Activated naive CD4-positive, alpha-beta T cell treated with anti-CD3 and anti-CD28 coated beads, Interleukin-2, amount 10 ng/mL, durations not matched to agents 7 days and 5 days (primary cell): ENCODE data around the gene FSHB.
A peak's percentile ranks its signal among the peaks of the same experiment; 100 is the strongest.
"Not testable (repeated sequence)": the region's sequence is repeated elsewhere in the genome, so short reads cannot be mapped to it uniquely, and the experiment has no call there.

Source experiments
- CTCF ChIA-PET: fragments of 350-600 bp; sonication (Branson Sonifier 250); formaldehyde crosslinking; loops from one replicate; lab custom pipeline; 2021; ENCODE audit warnings: antibody characterized with exemption; lab: Charles Lee
- DNase-seq: peaks from one replicate; pipeline ENCODE4 v3.0.0-alpha.2; 2020
- H3K27ac Mint-ChIP-seq: one replicate; pipeline ENCODE4 v1.8.0; 2021; ENCODE audit warnings: mild to moderate bottlenecking, moderate library complexity, mixed read lengths
- H3K27me3 Mint-ChIP-seq: one replicate; pipeline ENCODE4 v1.8.0; 2021; ENCODE audit warnings: mild to moderate bottlenecking, mixed read lengths
- H3K36me3 Mint-ChIP-seq: one replicate; pipeline ENCODE4 v1.8.0; 2021; ENCODE audit warnings: mixed read lengths
- H3K4me1 Mint-ChIP-seq: one replicate; pipeline ENCODE4 v1.8.0; 2021; ENCODE audit warnings: mixed read lengths
- H3K4me3 Mint-ChIP-seq: one replicate; pipeline ENCODE4 v1.8.0; 2021; ENCODE audit warnings: mild to moderate bottlenecking, moderate library complexity, mixed read lengths
- H3K9me3 Mint-ChIP-seq: one replicate; pipeline ENCODE4 v1.8.0; 2021; ENCODE audit warnings: mixed read lengths

The FSHB gene

DNA sequence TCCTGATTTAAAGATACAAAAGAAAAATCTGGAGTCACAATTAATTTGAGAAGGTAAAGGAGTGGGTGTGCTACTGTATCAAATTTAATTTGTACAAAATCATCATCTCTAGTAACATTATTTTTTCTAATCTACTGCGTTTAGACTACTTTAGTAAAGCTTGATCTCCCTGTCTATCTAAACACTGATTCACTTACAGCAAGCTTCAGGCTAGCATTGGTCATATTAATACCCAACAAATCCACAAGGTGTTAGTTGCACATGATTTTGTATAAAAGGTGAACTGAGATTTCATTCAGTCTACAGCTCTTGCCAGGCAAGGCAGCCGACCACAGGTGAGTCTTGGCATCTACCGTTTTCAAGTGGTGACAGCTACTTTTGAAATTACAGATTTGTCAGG, at the start of gene FSHB:
Gene FSHB (plus strand): TSS at position 301 of the 400 bp plus-strand sequence. CDS start 889 bp downstream, outside the sequence.
- no peak within 1 kb of the TSS for H3K27ac Mint-ChIP-seq
- H3K4me3 Mint-ChIP-seq: no peak within 1 kb of the TSS
- no peaks in the 10 kb centered on the region for H3K36me3 Mint-ChIP-seq
- CTCF ChIA-PET: no interaction called here
- peaks cover 5% of the 10 kb centered on the region for H3K9me3 Mint-ChIP-seq
- DNase-seq: no peak
- no peaks in the 10 kb centered on the region for H3K27me3 Mint-ChIP-seq
- no peaks in the 10 kb centered on the region for H3K4me1 Mint-ChIP-seq

DNA sequence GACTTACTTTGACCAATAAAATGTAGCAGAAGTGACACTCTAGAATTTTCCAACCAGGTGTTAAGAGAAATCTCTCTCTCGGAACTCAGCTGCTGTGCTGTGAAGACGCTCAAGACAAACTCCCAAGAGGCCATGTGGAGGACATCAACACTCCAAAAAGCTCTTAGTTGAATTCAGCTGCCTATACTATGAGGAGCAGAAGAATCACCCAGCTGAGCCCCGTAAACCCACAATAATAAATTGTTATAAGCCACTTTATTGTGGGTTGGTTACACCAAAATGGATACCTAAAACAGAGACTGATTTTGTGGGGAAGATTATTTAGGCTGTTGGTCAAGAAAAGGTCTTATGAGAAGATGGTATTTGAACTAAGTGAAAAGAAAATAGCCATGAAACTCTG, 44.1 kb upstream of the FSHB start:
- DNase-seq: no peak
- H3K9me3 Mint-ChIP-seq: no peaks in the 10 kb centered on the region
- no peaks in the 10 kb centered on the region for H3K27me3 Mint-ChIP-seq
- no peak overlapping the region for H3K27ac Mint-ChIP-seq
- no peaks in the 10 kb centered on the region for H3K4me1 Mint-ChIP-seq
- no peak overlapping the region for H3K4me3 Mint-ChIP-seq
- no peaks in the 10 kb centered on the region for H3K36me3 Mint-ChIP-seq
- CTCF ChIA-PET: no interaction called here

DNA sequence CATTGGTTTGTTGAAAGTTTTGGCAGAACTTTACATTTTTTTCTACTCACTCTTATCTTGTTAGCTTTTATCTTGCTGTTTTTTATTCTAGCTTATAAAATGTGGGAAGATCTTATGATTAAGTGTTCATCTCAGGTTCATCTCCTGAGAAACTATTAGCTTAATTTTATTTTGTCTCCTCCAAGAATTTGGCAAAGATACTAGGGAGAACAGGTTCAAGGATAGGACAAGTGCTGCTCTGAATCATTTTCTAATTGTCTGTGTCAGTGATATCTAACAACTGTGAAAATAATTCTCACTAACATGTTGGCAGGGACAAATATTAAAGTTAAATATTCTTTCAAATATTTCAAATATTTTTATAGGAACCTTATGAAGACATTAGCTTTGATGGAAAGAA, 38.2 kb upstream of the FSHB start:
- Mint-ChIP-seq H3K27me3 (no peaks in the 10 kb centered on the region), H3K4me3 (no peak overlapping the region), H3K4me1 (no peaks in the 10 kb centered on the region), H3K36me3 (no peaks in the 10 kb centered on the region), H3K27ac (no peak overlapping the region), H3K9me3 (no peaks in the 10 kb centered on the region)
- CTCF ChIA-PET: interaction anchor here (0.8 kb wide), 1 partner anchor 49 kb away, joined by 3 read pairs; no protein-coding TSS in a partner anchor
- DNase-seq: no peak

DNA sequence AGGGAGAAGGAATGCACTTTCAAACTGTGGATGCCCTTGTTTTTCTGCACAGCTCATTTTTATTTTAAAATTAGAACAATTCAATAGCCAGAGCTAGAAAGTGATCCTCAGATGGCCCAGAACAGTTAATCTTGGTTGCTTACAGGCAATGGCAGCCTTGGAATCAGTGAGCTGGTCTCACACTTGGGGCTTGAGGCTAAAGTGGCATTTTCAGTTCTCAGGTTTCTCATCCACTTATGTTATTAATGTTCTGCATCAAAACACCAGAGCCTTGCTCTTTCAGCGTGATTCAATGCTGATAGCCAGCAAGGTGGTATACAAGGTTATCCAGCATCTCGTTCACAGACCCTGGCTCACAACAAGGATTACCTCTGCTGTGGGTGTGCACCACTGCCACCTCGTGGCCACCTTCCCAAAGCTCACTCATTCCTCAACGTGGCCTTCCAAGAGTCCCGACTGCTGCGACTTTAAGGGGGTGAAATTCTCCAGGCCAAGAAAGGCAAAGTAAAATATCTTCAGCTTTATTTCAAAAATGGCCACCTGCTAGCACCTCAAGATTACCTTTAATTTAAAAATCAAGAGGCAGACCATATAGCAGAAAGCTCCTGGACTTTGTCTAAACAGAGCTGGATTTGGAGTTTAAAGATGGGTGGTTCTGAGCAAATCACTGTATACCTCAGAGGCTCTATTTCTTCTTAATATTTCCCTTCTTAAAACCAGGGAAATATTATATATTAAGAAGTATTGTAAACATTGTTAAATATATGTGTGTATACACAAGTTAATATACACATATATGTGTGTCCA, 34.2 kb upstream of the FSHB start:
- Mint-ChIP-seq H3K4me3 (no peak overlapping the region), H3K4me1 (no peaks in the 10 kb centered on the region), H3K9me3 (no peaks in the 10 kb centered on the region), H3K36me3 (no peaks in the 10 kb centered on the region), H3K27ac (no peak overlapping the region), H3K27me3 (no peaks in the 10 kb centered on the region)
- peak; percentile 55 for DNase-seq
- CTCF ChIA-PET: interaction anchor here (1.0 to 1.2 kb wide), 3 partner anchors 21 to 764 kb away, joined by 3 to 5 read pairs (median 4); no protein-coding TSS in a partner anchor

DNA sequence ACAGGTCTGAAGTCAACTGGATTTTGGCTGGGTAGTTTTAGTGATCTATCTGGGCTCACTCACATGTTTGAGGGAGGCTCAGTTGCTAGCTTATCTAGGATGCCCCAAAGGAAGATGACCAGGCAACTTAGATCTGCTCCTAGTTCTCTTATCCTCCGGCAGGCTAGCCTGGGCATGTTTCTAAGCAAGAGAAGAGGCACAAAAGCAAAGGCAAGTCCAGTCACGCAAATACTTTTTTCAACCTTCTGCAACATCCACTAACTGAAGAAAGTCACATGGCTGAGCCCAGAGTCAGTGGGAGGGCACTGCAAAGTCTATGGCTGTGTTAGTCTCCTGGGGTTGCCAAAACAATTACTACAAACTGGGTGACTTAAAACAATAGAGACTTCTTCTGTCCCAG, 32.9 kb upstream of the FSHB start:
- DNase-seq: no peak
- CTCF ChIA-PET: no interaction called here
- Mint-ChIP-seq H3K27ac (no peak overlapping the region), H3K4me3 (no peak overlapping the region), H3K36me3 (no peaks in the 10 kb centered on the region), H3K27me3 (no peaks in the 10 kb centered on the region), H3K4me1 (no peaks in the 10 kb centered on the region), H3K9me3 (no peaks in the 10 kb centered on the region)

DNA sequence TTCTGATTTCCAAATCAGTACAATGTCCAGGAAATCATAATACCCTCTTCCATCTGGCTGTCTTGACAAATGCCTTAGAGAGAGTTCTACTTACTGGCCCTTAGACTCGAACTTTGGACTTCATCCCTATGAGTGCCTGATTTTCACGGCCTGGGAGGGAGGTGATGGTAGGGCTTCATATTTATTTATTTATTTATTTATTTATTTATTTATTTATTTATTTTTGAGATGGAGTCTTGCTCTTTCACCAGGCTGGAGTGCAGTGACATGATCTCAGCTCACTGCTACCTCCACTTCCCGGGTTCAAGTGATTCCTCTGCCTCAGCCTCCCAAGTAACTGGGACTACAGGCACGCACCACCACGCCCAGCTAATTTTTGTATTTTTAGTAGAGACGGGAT, 27.8 kb upstream of the FSHB start:
- H3K9me3 Mint-ChIP-seq, H3K4me1 Mint-ChIP-seq, H3K27me3 Mint-ChIP-seq, H3K27ac Mint-ChIP-seq, H3K36me3 Mint-ChIP-seq, H3K4me3 Mint-ChIP-seq, DNase-seq, CTCF ChIA-PET: not testable (repeated sequence)

DNA sequence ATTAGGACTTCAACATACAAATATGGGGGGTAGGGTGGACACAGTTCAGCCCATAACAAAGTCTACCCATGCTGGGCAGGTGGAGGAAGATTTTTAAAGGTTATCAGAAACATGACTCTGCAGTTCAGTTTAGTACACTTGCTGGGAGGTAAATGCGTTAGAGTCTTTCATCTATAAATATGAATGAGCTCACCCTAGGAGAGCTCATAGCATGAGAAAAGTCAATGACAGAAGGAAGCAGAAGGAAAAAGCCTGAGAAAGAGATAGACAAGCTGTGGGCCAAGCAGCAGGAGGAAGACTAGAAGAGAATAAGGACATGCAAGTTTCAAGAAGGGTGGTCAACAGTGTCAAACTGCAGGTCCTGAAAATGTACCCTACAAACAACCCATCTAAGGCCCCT, 27.0 kb upstream of the FSHB start:
- H3K4me1 Mint-ChIP-seq: no peaks in the 10 kb centered on the region
- no peaks in the 10 kb centered on the region for H3K9me3 Mint-ChIP-seq
- no peak for DNase-seq
- no peak overlapping the region for H3K4me3 Mint-ChIP-seq
- CTCF ChIA-PET: no interaction called here
- no peaks in the 10 kb centered on the region for H3K27me3 Mint-ChIP-seq
- H3K27ac Mint-ChIP-seq: no peak overlapping the region
- H3K36me3 Mint-ChIP-seq: no peaks in the 10 kb centered on the region

DNA sequence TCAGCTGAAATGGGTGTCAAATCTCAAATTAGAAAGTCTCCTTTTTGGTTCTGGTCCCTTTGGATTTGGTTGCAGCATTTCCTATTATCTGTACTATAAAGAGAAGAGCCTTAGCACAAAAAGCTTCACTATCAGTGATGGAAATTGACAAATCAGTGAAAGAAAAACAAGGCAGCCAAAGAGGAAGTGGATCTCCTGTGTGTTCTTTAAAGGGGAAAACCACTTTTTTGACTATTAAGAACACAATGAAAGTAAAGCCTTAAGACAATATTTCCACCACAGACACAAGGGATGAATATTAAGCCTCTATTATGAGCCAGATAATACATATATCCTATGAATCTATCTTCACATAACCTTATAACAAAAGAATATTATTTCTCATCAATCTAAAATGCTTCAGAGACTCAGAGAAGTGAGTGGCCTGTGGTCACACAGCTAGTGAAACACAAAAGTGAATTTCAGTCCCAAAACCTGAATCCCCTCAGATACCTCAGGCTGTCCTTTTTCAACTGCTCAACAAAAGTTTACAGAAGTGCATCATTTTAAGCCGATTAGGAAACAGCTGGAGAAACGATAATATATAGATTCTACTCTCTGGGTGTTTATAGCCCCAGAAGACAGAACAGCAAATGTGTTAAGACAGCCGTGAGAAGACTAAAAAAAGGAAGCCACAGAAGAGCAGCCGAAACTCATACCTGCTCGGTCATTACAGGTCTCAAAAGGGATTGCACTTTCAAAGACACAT, 24.4 kb upstream of the FSHB start:
- no peaks in the 10 kb centered on the region for H3K36me3 Mint-ChIP-seq
- H3K27me3 Mint-ChIP-seq: no peaks in the 10 kb centered on the region
- no peaks in the 10 kb centered on the region for H3K4me1 Mint-ChIP-seq
- H3K27ac Mint-ChIP-seq: no peak overlapping the region
- no peak overlapping the region for H3K4me3 Mint-ChIP-seq
- DNase-seq: no peak
- no peaks in the 10 kb centered on the region for H3K9me3 Mint-ChIP-seq
- CTCF ChIA-PET: no interaction called here

DNA sequence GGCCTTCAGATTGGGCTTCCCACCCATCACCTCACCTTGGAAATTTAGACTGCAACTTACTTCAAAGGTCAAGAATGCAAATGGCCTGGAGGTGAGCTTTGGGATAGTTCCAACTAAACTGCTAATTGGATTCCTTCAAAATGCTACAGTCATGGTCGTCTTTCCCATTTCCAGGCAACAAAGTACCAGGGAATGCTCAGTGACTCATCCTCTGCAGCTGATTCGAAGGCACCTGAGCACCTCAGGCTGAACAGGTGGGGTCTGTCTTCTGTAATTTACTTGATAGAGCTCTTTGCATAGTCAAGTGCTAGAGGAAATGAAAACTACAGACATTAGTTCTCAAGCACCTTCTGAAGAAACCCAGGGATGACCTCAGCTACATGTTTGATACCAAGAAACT, 20.5 kb upstream of the FSHB start:
- DNase-seq: no peak
- CTCF ChIA-PET: interaction anchor here (0.6 kb wide), 1 partner anchor 71 kb away, joined by 3 read pairs; no protein-coding TSS in a partner anchor
- Mint-ChIP-seq H3K27ac (no peak overlapping the region), H3K27me3 (no peaks in the 10 kb centered on the region), H3K4me1 (no peaks in the 10 kb centered on the region), H3K9me3 (no peaks in the 10 kb centered on the region), H3K4me3 (no peak overlapping the region), H3K36me3 (no peaks in the 10 kb centered on the region)

DNA sequence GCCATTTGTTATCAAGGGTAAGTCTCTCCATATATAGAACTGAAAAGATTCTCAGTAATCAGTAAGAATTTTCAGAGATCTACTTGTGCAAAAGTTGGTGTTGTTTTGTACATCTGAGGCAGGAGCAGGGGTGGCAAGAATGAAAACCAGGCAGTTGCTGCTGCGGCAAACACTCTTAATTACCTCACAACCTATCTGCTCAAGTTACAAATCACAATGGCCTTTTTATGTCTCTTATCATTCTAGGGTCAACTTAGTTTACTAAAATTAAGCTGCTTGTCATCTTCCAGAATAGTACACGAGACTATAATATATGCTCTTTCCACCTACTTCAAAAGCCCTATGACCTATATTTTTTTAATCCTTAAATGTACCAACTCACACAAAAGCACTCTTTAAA, 14.3 kb upstream of the FSHB start:
- Mint-ChIP-seq H3K36me3 (no peaks in the 10 kb centered on the region), H3K27ac (no peak overlapping the region), H3K4me1 (no peaks in the 10 kb centered on the region), H3K4me3 (no peak overlapping the region), H3K9me3 (no peaks in the 10 kb centered on the region), H3K27me3 (no peaks in the 10 kb centered on the region)
- CTCF ChIA-PET: no interaction called here
- DNase-seq: no peak

DNA sequence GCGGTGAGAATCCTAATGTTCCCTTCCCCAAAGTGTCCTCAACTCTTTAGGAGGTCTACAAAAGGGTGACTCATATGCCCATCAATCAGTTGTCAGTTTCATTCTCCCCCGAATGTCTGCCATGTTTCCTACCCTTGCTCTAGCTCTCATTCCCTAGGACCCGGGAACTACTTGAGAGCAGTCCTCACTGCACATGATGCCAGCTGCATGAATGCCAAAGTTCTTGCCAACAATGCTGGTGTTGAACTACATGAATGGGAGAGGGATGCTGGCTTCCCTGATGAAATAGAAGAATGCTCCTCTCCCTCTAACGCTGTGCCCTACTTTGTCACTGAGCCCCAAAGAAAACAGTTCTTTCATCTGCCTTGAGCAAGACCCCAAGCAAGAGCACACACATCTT, 12.5 kb upstream of the FSHB start:
- no peak for DNase-seq
- Mint-ChIP-seq H3K36me3 (no peaks in the 10 kb centered on the region), H3K27ac (no peak overlapping the region), H3K4me3 (no peak overlapping the region), H3K4me1 (no peaks in the 10 kb centered on the region), H3K27me3 (no peaks in the 10 kb centered on the region), H3K9me3 (no peaks in the 10 kb centered on the region)
- CTCF ChIA-PET: no interaction called here

DNA sequence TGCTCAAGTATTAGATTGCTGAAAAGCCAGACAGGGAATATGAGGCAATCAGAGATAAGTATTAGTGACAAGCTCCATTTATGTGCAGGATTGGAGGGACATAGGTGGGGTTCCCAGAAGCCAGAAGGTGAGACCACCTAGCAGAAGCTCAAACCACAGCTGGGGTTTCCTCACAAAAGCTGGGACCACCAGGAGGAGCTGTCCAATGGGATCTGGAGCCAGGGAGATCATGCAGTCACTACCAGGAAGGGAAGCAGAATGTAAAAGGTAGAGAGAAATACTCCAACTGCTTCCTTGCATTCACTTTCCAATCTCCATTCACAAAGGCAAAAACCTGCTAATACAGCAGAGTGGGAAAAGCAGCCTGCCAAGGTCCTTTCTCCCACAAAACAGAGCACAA, 5.2 kb upstream of the FSHB start:
- Mint-ChIP-seq H3K36me3 (no peaks in the 10 kb centered on the region), H3K9me3 (peaks cover 5% of the 10 kb centered on the region), H3K27me3 (no peaks in the 10 kb centered on the region), H3K4me1 (no peaks in the 10 kb centered on the region), H3K27ac (no peak overlapping the region), H3K4me3 (no peak overlapping the region)
- DNase-seq: no peak
- CTCF ChIA-PET: no interaction called here

DNA sequence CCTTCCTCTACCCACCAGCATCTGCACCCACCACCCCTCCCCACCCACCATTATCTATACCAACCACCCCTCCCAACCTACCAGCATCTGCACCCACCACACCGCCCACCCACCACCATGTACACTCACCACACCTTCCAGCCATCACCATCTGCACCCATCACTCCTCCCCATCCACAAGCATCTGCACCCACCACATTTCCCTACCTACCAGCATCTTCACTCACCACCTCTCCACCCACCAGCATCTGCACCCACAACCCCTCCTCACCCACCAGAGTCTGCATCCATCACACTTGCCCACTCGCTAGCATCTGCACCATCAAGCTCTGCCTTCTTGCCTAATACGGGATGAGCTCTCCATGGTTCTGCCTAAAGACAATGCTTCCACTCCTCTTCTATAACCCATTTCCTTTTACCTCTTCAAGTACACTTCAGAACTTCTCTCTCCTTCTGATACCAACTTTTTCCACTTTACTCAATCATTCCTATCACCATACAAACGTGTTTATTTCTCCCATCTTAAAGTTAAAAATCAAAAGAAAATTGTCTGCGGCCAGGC, 2.4 kb upstream of the FSHB start:
- Mint-ChIP-seq H3K4me1 (no peaks in the 10 kb centered on the region), H3K36me3 (no peaks in the 10 kb centered on the region), H3K27me3 (no peaks in the 10 kb centered on the region), H3K4me3 (no peak overlapping the region), H3K27ac (no peak overlapping the region), H3K9me3 (peaks cover 5% of the 10 kb centered on the region)
- CTCF ChIA-PET: no interaction called here
- no peak for DNase-seq

DNA sequence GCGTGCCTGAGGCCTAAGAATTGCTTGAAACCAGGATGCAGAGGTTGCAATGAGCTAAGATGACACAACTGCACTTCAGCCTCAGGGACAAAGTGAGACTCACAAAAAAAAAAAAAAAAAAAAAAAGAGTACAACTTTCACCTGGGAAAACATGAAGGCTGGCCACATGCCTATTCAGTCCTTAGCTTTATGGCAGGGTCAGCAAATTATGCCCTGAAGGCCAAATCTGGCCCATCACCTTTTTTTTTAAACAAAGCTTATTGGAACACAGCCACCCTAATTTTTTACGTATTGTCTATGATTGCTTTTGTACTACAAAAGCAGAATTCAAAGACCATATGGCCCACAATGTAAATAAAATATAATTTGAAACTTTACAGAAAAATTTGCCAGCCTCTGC, 8.2 kb downstream of the FSHB start:
- no peaks in the 10 kb centered on the region for H3K9me3 Mint-ChIP-seq
- H3K36me3 Mint-ChIP-seq: no peaks in the 10 kb centered on the region
- H3K27ac Mint-ChIP-seq: no peak overlapping the region
- H3K4me3 Mint-ChIP-seq: no peak overlapping the region
- no peaks in the 10 kb centered on the region for H3K27me3 Mint-ChIP-seq
- no peaks in the 10 kb centered on the region for H3K4me1 Mint-ChIP-seq
- DNase-seq: no peak
- CTCF ChIA-PET: no interaction called here

DNA sequence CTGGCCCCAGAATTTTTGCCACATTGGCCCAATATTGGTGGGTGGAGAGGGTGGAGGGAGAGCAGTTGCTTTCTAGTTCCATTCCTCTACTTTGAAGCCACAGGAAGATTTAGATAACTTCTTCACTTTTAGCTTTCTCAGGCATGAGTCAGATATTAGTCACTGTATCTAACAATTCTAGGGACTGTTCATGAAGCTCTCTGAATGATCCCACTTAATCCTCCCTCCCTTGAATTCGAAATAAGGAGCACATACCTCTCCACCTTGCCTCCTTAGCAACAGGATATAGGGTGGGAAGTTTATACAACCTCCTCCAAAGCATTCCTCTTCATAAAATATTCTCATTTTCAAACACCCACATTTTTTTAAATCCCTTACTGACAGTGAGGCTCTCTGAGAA, 13.5 kb downstream of the FSHB start:
- Mint-ChIP-seq H3K4me3 (no peak overlapping the region), H3K4me1 (no peaks in the 10 kb centered on the region), H3K9me3 (no peaks in the 10 kb centered on the region), H3K27me3 (no peaks in the 10 kb centered on the region), H3K36me3 (no peaks in the 10 kb centered on the region), H3K27ac (no peak overlapping the region)
- CTCF ChIA-PET: no interaction called here
- DNase-seq: no peak
